Stimulated activated CD8-positive, alpha-beta memory T cell treated with anti-CD3 and anti-CD28 coated beads, Interleukin-15, amount 100 ng/mL, for 4 hours (primary cell): Measurements from ENCODE around the gene IL2RA.
"Not testable (repeated sequence)": the region's sequence is repeated elsewhere in the genome, so short reads cannot be mapped to it uniquely, and the experiment has no call there.

Source experiments
- DNase-seq, 2 donors: peaks; one replicate each; pipeline ENCODE4 v3.0.0-alpha.2; 2020; ENCODE audit warnings: low read depth in 2 of 2

Gene IL2RA

GRCh38 chr10:6013413-6014192 is 48.6 kb downstream of the IL2RA start:
- no peak for DNase-seq

- DNase-seq, result no peak
Observed at GRCh38 chr10:6012121-6012905, 49.9 kb downstream of the IL2RA start.

GRCh38 chr10:6011558-6011957 is 50.6 kb downstream of the IL2RA start:
- DNase-seq, result no peak

DNA sequence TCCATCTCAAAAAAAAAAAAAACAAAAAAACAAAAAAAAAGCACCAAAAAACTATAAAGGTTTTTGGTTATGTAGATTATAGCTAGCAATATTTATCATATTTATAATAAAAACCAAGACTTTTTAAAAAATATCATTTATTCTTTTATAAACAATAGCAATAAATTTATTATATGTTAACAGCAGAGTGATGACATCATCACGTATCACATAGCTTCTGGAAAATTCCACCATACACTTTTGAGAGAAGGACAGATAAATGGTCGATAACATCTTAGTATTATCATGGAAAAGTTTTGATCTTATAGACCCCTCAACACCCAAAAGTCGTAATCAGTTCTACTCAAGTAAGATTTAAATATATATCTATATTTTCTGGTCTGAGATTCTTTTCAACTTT is 51.6 kb downstream of the IL2RA start:
- no peak for DNase-seq

DNA sequence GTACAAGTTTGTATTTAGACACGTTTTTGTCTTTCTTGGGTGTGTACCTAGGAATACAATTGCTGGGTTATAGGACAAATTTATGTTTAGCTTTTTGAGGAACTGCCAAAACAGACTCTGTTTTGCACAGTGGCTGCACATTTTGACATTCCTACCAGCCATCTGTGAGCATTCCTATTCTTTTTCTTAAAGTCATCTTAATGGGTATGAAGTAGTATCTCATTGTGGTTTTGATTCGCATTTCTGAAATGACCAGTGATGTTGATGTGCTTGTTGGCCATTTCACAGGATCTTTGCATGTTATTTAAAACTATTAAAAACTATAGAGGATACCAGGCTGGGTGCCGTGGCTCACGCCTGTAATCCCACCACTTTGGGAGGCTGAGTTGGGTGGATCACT is 52.2 kb downstream of the IL2RA start:
- no peak for DNase-seq

GRCh38 chr10:6009150-6009549 is 53.0 kb downstream of the IL2RA start:
- no peak for DNase-seq

GRCh38 chr10:6008497-6009142 is 53.5 kb downstream of the IL2RA start:
- no peak for DNase-seq

DNA sequence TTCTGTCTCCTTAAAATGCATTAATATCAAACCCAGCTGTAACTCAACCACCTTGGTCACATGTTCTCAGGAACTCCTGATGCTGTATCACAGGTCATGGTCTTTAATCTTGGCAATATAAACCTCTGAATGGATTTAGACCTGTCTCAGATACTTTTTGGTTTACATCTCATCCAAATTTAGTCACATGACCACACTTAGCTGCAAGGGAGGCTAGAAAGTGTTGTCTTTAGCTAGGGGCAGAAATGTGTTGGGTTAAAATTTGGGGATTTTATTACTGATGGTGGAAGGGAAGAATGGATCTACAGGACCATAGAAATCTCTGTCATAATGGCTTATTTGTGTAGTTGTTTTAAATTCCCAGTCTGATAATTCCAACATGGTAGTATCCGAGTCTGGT is 55.2 kb downstream of the IL2RA start:
- DNase-seq, result no peak

DNA sequence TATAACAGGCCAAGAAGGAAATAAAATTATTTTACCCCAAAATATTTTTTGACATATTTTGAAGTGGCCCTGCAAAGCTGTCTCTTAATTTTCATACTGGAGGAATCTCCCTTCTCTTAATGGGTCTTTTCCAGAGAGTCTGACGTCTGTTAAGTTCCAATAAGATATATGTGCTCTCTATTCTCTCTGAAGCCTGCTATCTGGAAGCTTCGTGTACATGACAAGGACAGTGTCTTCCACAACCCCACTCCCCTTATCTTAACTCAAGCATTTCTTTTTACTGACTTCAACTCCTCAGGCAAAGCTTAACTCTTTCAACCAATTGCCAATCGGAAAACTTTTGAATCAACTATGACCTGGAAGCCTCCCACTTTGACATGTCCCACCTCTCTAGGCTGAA is 55.6 kb downstream of the IL2RA start:
- DNase-seq, result no peak

DNA sequence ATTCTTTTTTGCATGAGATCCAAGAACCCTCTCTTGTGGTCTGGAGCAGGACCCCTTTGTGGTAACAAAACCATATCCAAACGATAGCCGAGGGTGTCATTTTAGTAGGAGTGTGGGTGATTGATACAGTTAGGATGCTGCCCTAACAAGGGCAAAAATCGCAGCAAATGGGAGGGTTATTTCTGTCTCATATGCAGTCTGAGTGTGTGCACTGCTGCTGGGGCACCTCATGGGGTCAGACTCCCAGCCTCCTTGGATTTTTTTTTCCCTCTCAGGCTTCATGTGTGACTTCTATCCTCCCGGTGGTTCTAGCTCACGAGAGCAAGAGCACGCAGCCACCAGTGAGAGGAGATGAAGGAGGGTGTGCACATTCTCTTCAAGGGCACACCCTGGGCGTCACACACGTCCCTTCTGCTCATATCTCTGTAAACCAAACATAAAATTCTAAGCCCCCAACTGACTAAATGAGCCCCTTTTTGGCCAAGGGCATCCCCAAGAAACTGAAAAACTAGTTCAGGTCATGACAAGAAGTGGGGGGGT is 56.2 kb downstream of the IL2RA start:
- no peak for DNase-seq

DNA sequence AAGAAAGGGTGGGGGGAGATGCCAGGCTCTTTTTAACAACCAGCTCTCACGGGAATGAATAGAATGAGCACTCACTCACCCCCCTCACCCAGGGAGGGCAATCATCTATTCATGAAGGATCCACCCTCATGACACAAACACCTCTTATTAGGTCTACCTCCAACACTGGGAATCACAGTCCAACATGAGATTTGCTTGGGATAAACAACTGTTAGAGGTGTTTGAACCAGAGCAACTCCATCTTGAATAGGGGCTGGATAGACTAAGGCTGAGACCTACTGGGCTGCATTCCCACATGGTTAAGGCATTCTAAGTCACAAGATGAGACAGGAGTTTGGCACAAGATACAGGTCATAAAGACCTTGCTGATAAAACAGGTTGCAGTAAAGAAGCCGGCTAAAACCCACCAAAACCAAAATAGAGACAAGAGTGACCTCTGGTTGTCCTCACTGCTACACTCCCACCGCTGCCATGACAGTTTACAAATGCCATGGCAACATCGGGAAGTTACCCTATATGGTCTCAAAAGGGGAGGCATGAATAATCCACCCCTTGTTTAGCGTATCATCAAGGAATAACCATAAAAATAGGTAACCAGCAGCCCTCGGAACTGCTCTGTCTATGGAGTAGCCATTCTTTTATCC is 56.9 kb downstream of the IL2RA start:
- not testable (repeated sequence) for DNase-seq

DNA sequence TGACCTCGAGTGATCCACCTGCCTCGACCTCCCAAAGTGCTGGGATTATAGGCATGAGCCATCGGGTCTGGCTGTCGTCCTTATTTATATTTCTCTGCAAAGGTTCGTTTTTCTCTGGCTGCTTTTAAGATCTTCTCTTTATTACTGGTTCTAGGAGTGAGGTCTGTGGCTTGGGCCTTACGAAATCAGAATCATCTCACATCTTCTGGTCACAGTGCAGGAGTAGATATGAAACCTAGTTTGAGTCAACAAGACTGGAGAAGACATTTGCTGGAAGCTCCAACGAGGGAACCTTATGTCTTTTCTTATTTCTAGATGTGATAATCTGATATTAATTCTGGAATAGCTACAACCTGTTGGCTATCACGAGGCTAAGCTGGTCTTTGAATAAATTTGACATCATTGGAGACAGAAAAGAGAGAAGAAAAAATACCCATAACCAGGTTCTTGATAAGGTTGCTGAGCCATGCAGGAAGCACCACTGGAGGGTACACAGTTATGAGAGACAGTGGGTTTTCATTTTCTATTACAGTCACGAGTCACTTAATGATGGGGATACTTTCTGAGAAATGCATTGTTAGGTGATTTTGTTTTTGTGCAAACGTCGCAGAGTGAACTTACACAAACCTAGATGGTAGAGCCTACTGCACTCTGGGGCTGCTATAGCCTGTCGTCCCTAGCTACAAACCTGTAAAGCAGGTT is 59.2 kb downstream of the IL2RA start:
- DNase-seq, result no peak

DNA sequence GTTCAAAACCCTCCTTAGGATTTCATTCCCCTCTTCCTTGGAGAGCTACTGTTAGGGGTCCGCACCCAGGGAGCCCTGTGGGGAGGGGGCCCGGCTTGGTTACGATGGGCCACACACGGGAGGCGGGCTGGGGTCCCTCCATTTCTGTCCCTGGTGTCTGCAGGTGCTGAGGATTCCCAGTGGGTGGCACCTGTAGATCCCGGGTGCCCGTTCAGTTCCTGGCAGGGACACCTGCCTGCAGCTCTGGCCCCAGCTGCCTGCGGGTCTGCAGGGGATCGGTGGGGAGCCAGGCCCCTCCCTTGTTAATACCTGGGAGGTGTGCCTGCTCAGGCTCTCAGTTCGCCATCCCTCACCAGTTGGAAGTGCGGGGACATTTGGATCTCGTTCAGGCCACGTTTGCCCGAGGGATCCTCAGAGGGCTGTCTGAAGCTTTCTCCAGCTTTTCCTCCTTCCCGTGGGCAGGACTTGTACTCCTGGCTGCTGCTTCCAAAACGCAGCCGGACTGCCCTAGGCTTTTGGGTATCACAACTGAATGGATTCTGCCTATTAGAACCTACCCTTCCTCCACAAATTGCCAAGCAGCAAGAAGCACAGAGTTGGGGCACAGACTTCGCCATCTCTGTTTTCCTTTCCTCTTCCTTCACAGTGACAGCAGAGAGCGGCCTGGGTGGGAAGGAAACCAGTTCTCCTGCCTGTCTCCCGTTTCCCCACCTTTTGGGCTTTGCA is 62.6 kb downstream of the IL2RA start:
- DNase-seq, result no peak

GRCh38 chr10:5996696-5997095 is 65.5 kb downstream of the IL2RA start:
- DNase-seq, result no peak

DNA sequence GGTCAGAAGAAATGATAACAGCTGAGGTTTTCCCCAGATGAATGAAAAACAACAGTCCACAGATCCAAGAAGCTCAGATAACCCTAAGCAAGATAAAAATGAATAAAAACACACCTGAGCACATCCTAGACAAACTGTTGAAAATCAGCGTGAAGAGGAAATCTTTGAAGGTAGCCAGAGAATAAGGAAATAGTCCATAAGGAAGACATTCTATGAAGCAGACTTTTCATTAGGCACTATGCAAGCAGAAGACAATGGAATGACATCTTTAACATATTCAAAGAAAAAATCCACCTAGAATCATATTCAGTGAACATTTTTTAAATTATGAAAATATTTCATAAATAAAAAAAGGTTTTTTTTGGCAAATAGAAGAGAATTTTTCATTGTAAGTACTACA is 69.8 kb downstream of the IL2RA start:
- DNase-seq, result no peak

GRCh38 chr10:5991708-5992107 is 70.5 kb downstream of the IL2RA start:
- no peak for DNase-seq

DNA sequence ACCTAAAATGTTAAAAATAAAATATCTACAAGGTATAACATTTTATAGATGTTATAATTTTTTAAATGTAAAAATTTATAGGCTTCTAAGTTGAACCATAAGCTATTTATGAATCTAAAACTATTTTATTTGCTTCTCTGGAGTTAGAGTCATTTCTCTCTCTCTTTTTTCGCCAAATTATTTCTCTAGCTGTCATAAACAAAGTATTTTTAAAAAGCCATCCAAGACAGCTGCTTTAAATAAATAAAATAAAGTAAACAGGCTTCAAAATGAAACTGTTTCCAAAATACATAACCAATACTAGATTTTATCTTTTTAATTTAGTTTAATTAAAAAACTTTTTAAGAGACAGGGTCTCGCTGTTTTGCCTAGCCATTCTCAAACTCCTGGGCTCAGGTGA is 72.4 kb downstream of the IL2RA start:
- no peak for DNase-seq

DNA sequence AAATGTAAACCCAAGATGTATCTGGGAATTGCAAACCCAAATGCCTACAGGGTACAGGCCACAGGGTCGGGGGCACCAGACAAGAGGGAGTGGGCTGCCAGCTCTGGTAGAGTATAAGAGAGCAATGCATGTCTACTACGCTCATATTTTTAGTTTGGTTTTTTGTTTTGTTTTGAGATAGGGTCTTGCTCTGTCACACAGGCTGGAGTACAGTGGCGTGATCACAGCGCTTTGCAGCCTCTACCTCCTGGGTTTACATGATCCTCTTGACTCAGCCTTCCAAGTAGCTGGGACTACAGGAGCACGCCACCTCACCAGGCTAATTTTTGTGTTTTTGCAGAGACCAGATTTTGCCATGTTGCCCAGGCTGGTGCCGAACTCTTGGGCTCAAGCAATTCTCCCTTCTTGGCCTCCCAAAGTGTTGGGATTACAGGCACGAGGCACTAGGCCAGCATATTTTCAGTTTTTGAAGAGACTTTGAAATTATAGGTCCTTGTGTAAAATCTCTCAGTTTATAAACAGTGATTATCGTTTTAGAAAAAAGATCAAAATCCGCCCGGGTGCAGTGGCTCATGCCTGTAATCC is 73.7 kb downstream of the IL2RA start:
- DNase-seq, result no peak

DNA sequence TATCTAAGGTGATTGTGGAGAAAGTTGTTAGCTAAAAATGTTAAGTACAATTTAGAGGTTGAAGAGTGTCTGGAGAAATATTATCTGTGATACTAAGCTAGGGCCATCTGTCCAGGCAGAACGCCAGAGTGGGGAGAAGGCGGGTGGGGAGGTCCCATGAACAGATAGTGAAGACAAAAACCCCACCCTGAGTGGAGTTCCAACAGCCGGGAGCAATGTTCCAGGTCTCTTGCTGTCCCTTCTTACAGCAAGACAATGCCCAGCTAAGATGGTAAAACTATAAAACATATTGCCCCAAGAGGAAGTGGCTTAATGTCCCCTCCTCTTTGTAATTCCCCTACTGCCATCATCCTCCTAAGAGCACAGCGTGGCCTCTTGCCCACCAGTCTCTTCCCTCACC is 74.4 kb downstream of the IL2RA start:
- no peak for DNase-seq

DNA sequence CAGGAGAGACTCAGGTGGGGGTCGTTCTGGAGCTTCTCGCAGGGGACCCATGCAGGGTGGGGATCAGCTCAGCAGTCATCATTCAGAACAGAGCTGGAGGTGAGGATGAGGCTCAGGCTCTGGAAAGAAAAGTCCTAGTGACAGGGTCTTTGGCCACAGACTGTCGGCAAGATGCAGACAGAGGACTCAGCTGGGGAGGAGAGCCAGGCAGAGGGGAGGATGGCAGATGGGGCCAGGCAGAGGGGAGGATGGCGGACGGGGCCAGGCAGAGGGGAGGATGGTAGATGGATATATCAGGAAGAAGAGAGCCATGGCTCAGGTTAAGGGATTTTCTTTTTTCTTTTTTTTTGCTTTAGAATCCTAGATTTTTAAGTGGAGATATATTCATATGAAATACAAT is 77.1 kb downstream of the IL2RA start:
- DNase-seq, result no peak
